Left lung (tissue), 10 donors: ENCODE results near the gene SLIT3. TPM values are rescaled to one million over a fixed set of nuclear protein-coding genes. Genes with fewer than 3 reads are reported as not detected.

Experiments used
- ATAC-seq: fragments of 200-7000 bp; cut with Tn5 transposase; one replicate; pipeline ENCODE4 v1.9.1; 2020; ENCODE audit warnings: moderate library complexity
- DNase-seq, 4 donors: peaks; one replicate each; pipeline ENCODE4 v3.0.0-alpha.2; 2013 to 2020
- H3K27ac ChIP-seq, 2 donors: fragments of 200-600 bp; sonication (generic) in 1 of 2; one replicate each; pipeline versions ENCODE4 v1.5.0 to v1.8.0; 2020 to 2021
- H3K27me3 ChIP-seq, 2 donors: fragments of 200-600 bp; sonication (generic) in 1 of 2; one replicate each; pipeline versions ENCODE4 v1.5.0 to v1.8.0; 2020 to 2021
- H3K36me3 ChIP-seq, 2 donors: fragments of 200-600 bp; sonication (generic) in 1 of 2; one replicate each; pipeline versions ENCODE4 v1.5.0 to v1.8.0; 2020 to 2021
- H3K4me1 ChIP-seq, 2 donors: fragments of 200-600 bp; one replicate each; pipeline ENCODE4 v1.8.0; 2021
- H3K4me3 ChIP-seq, 2 donors: fragments of 200-600 bp; sonication (generic) in 1 of 2; one replicate each; pipeline versions ENCODE4 v1.5.0 to v1.8.0; 2020 to 2021; ENCODE audit warnings: mild to moderate bottlenecking in 1 of 2
- H3K9me3 ChIP-seq, 2 donors: fragments of 200-600 bp; sonication (generic) in 1 of 2; one replicate each; pipeline versions ENCODE4 v1.5.0 to v1.8.0; 2020 to 2021
- CTCF ChIP-seq, 2 donors: fragments of 200-600 bp; sonication (generic) in 1 of 2; IDR thresholded peaks; one replicate each; pipeline versions ENCODE4 v1.5.0 to v1.8.0; 2021; ENCODE audit warnings: antibody characterized with exemption in 2 of 2
- intact Hi-C, 2 donors: fragments of 100-400 bp; cut with DNase I; formaldehyde crosslinking; loops; one replicate each; pipeline versions ENCODE4 v1.11.2 to v1.14.2; 2022
- polyA plus RNA-seq, 6 donors: library from polyadenylated mRNA; unstranded; fragments of 120-200 nt; gene quantifications; one replicate each; pipeline ENCODE4 v1.2.1, GENCODE V29; 2013; ENCODE audit not compliant: insufficient read length in 6 of 6
- total RNA-seq, 2 donors: library from RNA; stranded (reverse); fragmentation: NEBNext Ultra II Directional; extraction: Animal tissue kit (Norgen Biotek cat#: 25700); gene quantifications; one replicate each; pipeline ENCODE4 v1.2.1, GENCODE V29; 2021
- donor health status: DM: no; HTN: yes; CAD: no.
- donor health status: DM: no; HTN: no; CAD: no.

The SLIT3 gene
- total and polyA plus RNA-seq, 8 donors = 37.6 to 77.1 (median 45.9) TPM

- ATAC-seq (no peak), DNase-seq (no peak)
- intact Hi-C loops = no loop called here
- Histone ChIP-seq H3K27me3 (no peaks in the 10 kb centered on the region), H3K9me3 (no peaks in the 10 kb centered on the region), H3K27ac (no peak overlapping the region), H3K4me1 (no peaks in the 10 kb centered on the region), H3K36me3 (no peaks in the 10 kb centered on the region), H3K4me3 (no peak overlapping the region)
- TF ChIP-seq CTCF (IDR thresholded peaks at IDR 0.05) = no peak
These were observed 587.9 kb downstream of the SLIT3 start for GRCh38 chr5:168713051-168713450.

GRCh38 chr5:168712280-168712924, 588.5 kb downstream of the SLIT3 start:
- peak; percentile 33 for ATAC-seq
- Histone ChIP-seq H3K4me1 (no peaks in the 10 kb centered on the region), H3K36me3 (no peaks in the 10 kb centered on the region), H3K27ac (no peak overlapping the region), H3K9me3 (no peaks in the 10 kb centered on the region), H3K4me3 (no peak overlapping the region), H3K27me3 (no peaks in the 10 kb centered on the region)
- TF ChIP-seq CTCF (IDR thresholded peaks at IDR 0.05) = no peak
- intact Hi-C loops = no loop called here
- DNase-seq = no peak

- TF ChIP-seq CTCF (IDR thresholded peaks at IDR 0.05) = no peak
- DNase-seq (no peak), ATAC-seq (no peak)
- Histone ChIP-seq H3K4me1 (no peaks in the 10 kb centered on the region), H3K36me3 (no peaks in the 10 kb centered on the region), H3K27ac (no peak overlapping the region), H3K27me3 (no peaks in the 10 kb centered on the region), H3K4me3 (no peak overlapping the region), H3K9me3 (no peaks in the 10 kb centered on the region)
- intact Hi-C loops = no loop called here
These were observed 590.2 kb downstream of the SLIT3 start for GRCh38 chr5:168710706-168711105.

GRCh38 chr5:168707716-168708695, 592.9 kb downstream of the SLIT3 start:
- Histone ChIP-seq H3K27ac (no peak overlapping the region), H3K4me3 (no peak overlapping the region), H3K36me3 (no peaks in the 10 kb centered on the region), H3K9me3 (no peaks in the 10 kb centered on the region), H3K27me3 (no peaks in the 10 kb centered on the region), H3K4me1 (no peaks in the 10 kb centered on the region)
- ATAC-seq (no peak), DNase-seq (peak in 2 of 4 donors; percentile 31 to 52)
- no peak for TF ChIP-seq CTCF (IDR thresholded peaks at IDR 0.05)
- intact Hi-C loops = no loop called here

GRCh38 chr5:168706655-168707069, 594.3 kb downstream of the SLIT3 start:
- H3K36me3 ChIP-seq = no peaks in the 10 kb centered on the region
- peak in 2 of 4 donors; percentile 29 to 45 for DNase-seq
- no peaks in the 10 kb centered on the region for H3K4me1 ChIP-seq
- peak; percentile 66 for ATAC-seq
- no peak for TF ChIP-seq CTCF (IDR thresholded peaks at IDR 0.05)
- H3K4me3 ChIP-seq = no peak overlapping the region
- no peak overlapping the region for H3K27ac ChIP-seq
- no peaks in the 10 kb centered on the region for H3K9me3 ChIP-seq
- no peaks in the 10 kb centered on the region for H3K27me3 ChIP-seq
- intact Hi-C loops = no loop called here
